Ascending aorta (tissue), 2 donors: Measurements from ENCODE around the gene SLC25A22. TPM values are rescaled to one million over a fixed set of nuclear protein-coding genes. Genes with fewer than 3 reads are reported as not detected.

Experiments
- DNase-seq, 2 donors: peaks; one replicate each; pipeline ENCODE4 v3.0.0-alpha.2; 2019; ENCODE audit warnings: low spot score in 2 of 2
- H3K27ac ChIP-seq, 2 donors: fragments of 200-600 bp; sonication (generic); one replicate each; pipeline ENCODE4 v1.5.1; 2016 to 2017; ENCODE audit warnings: mild to moderate bottlenecking in 1 of 2
- H3K27me3 ChIP-seq: fragments of 200-600 bp; sonication (generic); one replicate; pipeline ENCODE4 v1.5.1; 2017
- H3K36me3 ChIP-seq, 2 donors: fragments of 200-600 bp; sonication (generic); one replicate each; pipeline ENCODE4 v1.5.1; 2016
- H3K4me1 ChIP-seq, 2 donors: fragments of 200-600 bp; sonication (generic); one replicate each; pipeline ENCODE4 v1.5.1; 2016 to 2017; ENCODE audit warnings: mild to moderate bottlenecking in 1 of 2
- H3K4me3 ChIP-seq, 2 donors: fragments of 200-600 bp; sonication (generic); one replicate each; pipeline ENCODE4 v1.5.1; 2016 to 2017; ENCODE audit warnings: mild to moderate bottlenecking in 1 of 2
- H3K9me3 ChIP-seq, 2 donors: fragments of 200-600 bp; sonication (generic); one replicate each; pipeline ENCODE4 v1.5.1; 2016
- CTCF ChIP-seq, 3 experiments: fragments of 200-600 bp in 2 of 3; fragments of 450-650 bp in 1 of 3; sonication (generic) in 2 of 3; IDR thresholded peaks; one replicate each; pipeline ENCODE4 v1.5.1; 2016 to 2019; ENCODE audit warnings: antibody characterized with exemption in 3 of 3, mild to moderate bottlenecking in 1 of 3, moderate library complexity in 1 of 3
- intact Hi-C: fragments of 100-400 bp; cut with DNase I; formaldehyde crosslinking; loops from one replicate; pipeline ENCODE4 v1.15.1; 2023
- total RNA-seq: library from RNA; depleted of rRNA; stranded (reverse); fragments of >200 nt; gene quantifications from one replicate; pipeline ENCODE4 v1.1.0, GENCODE V29; 2016

Gene SLC25A22
- total RNA-seq, 1 donor from 2014 or later: 5.6 TPM

- Histone ChIP-seq H3K27ac (no peak overlapping the region), H3K9me3 (no peaks in the 10 kb centered on the region), H3K27me3 (no peaks in the 10 kb centered on the region), H3K4me1 (peaks cover 13 to 59% of the 10 kb centered on the region in 2 donors), H3K4me3 (peak overlapping the region; percentile 38 to 56), H3K36me3 (peaks cover 4 to 7% of the 10 kb centered on the region in 2 donors)
- TF ChIP-seq CTCF (IDR thresholded peaks at IDR 0.05): no peak
- intact Hi-C loops: no loop called here
- peak in 1 of 2 donors; percentile 86 for DNase-seq
Measured at GRCh38 chr11:830295-831117, 32.4 kb upstream of the SLC25A22 start.

DNA sequence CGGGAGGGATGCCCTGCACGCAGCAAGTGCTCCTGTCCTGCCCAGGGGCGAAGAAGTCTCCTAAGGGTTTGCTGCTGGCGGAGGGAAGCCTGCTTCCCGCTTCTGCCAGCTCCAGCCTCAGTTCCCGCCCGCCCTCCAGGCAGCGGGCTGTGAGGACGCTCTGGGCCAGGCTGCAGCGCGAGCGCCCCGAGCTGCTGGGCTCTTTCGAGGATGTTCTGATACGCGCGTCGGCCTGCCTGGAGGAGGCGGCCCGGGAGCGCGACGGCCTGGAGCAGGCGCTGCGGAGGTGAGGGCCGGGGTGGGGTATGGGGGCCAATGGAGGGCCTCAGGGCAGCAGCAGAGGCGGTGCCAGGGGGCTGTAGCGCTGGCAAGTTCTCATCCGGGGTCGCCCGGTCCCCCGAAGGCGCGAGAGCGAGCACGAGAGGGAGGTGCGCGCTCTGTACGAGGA, 31.8 kb upstream of the SLC25A22 start:
- peaks cover 11 to 13% of the 10 kb centered on the region in 2 donors for H3K36me3 ChIP-seq
- H3K27ac ChIP-seq: no peak overlapping the region
- no peak for TF ChIP-seq CTCF (IDR thresholded peaks at IDR 0.05)
- no peaks in the 10 kb centered on the region for H3K9me3 ChIP-seq
- no peaks in the 10 kb centered on the region for H3K27me3 ChIP-seq
- intact Hi-C loops: no loop called here
- no peak for DNase-seq
- H3K4me1 ChIP-seq: peaks cover 13 to 54% of the 10 kb centered on the region in 2 donors
- H3K4me3 ChIP-seq: peak overlapping the region; percentile 38 to 56

GRCh38 chr11:829176-829846, 31.2 kb upstream of the SLC25A22 start:
- intact Hi-C loops: no loop called here
- H3K4me3 ChIP-seq: peak overlapping the region; percentile 38 to 56
- no peak for DNase-seq
- TF ChIP-seq CTCF (IDR thresholded peaks at IDR 0.05): no peak
- no peaks in the 10 kb centered on the region for H3K27me3 ChIP-seq
- peak overlapping the region; percentile 7 to 18 for H3K27ac ChIP-seq
- H3K4me1 ChIP-seq: peaks cover 13 to 48% of the 10 kb centered on the region in 2 donors
- H3K9me3 ChIP-seq: no peaks in the 10 kb centered on the region
- peaks cover 16 to 19% of the 10 kb centered on the region in 2 donors for H3K36me3 ChIP-seq

DNA sequence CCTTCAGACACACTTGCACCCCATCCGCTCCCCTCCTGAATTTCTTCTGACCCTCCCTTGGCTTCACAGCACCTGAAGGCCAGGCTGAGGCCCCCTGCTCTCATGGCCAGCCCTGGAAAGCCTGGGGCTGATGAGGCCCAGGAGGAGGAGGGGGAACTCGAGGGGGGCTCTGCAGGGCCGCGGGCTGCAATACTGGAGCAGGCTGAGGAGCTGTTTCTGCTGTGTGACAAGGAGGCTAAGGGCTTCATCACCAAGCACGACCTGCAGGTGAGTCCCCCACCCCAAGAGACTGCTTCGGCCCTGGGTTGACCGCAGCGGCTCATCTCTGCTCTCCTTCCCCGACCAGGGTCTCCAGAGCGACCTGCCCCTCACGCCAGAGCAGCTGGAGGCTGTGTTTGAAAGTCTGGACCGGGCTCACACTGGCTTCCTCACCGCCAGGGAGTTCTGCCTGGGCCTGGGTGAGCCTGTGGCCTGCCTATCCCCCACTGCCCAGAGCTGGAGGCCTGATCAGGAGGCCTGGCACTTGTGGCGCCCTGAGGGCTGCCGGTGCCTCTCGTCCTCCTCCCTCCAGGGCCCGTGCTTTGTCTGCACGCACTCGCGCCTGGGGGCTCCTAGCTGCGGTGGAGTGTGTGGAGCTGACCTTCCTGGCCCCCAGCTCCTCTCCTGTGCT, 30.6 kb upstream of the SLC25A22 start:
- intact Hi-C loops: no loop called here
- no peak for DNase-seq
- peak overlapping the region in 1 of 2 donors; percentile 56 for H3K4me3 ChIP-seq
- H3K27ac ChIP-seq: peak overlapping the region; percentile 7 to 18
- no peaks in the 10 kb centered on the region for H3K27me3 ChIP-seq
- peaks cover 13 to 44% of the 10 kb centered on the region in 2 donors for H3K4me1 ChIP-seq
- H3K36me3 ChIP-seq: peaks cover 23 to 25% of the 10 kb centered on the region in 2 donors
- H3K9me3 ChIP-seq: no peaks in the 10 kb centered on the region
- TF ChIP-seq CTCF (IDR thresholded peaks at IDR 0.05): no peak

GRCh38 chr11:827897-828192, 29.8 kb upstream of the SLC25A22 start, which contains the start of gene CRACR2B:
Gene CRACR2B, plus strand, starts transcription at chr11:827919. Its CDS starts 689 bp downstream, at chr11:828608.
- intact Hi-C loops: no loop called here
- no peak for TF ChIP-seq CTCF (IDR thresholded peaks at IDR 0.05)
- Histone ChIP-seq H3K36me3 (peaks cover 27 to 32% of the 10 kb centered on the region in 2 donors), H3K27ac (peak within 1 kb of the TSS in 1 of 2 donors; percentile 7), H3K4me1 (peaks cover 13 to 44% of the 10 kb centered on the region in 2 donors), H3K4me3 (peak within 1 kb of the TSS; percentile 58 to 60), H3K27me3 (no peaks in the 10 kb centered on the region), H3K9me3 (no peaks in the 10 kb centered on the region)
- DNase-seq: no peak
